T-helper 22 cell (primary cell): Measurements from ENCODE around the gene RTN4R.

Source experiments
- DNase-seq: peaks from one replicate; pipeline ENCODE4 v3.0.0-alpha.2; 2020; ENCODE audit warnings: low read depth

RTN4R gene

GRCh38 chr22:20228939-20229272 is 39.2 kb downstream of the RTN4R start:
- no peak for DNase-seq

- no peak for DNase-seq
Observed at GRCh38 chr22:20228055-20228938, 39.8 kb downstream of the RTN4R start.

GRCh38 chr22:20227363-20227762 is 40.8 kb downstream of the RTN4R start:
- no peak for DNase-seq

GRCh38 chr22:20226760-20227350 is 41.3 kb downstream of the RTN4R start:
- no peak for DNase-seq

GRCh38 chr22:20226077-20226716 is 41.9 kb downstream of the RTN4R start:
- no peak for DNase-seq

- DNase-seq: no peak
Observed at GRCh38 chr22:20225693-20225966, 42.5 kb downstream of the RTN4R start.

- no peak for DNase-seq
Observed at GRCh38 chr22:20224917-20225692, 43.0 kb downstream of the RTN4R start.

- DNase-seq: no peak
Observed at GRCh38 chr22:20224256-20224626, 43.9 kb downstream of the RTN4R start.

- DNase-seq: no peak
Observed at GRCh38 chr22:20223421-20224255, 44.5 kb downstream of the RTN4R start.

GRCh38 chr22:20222764-20223420 is 45.2 kb downstream of the RTN4R start:
- DNase-seq: no peak

- DNase-seq: no peak
Observed at GRCh38 chr22:20221421-20222340, 46.4 kb downstream of the RTN4R start.

- no peak for DNase-seq
Observed at GRCh38 chr22:20220629-20221026, 47.5 kb downstream of the RTN4R start.

- no peak for DNase-seq
Observed at GRCh38 chr22:20219667-20220628, 48.2 kb downstream of the RTN4R start.

GRCh38 chr22:20218987-20219386 is 49.1 kb downstream of the RTN4R start:
- DNase-seq: no peak

GRCh38 chr22:20218326-20218872 is 49.7 kb downstream of the RTN4R start:
- no peak for DNase-seq

- DNase-seq: no peak
Observed at GRCh38 chr22:20217563-20217962, 50.6 kb downstream of the RTN4R start.

- DNase-seq: no peak
Observed at GRCh38 chr22:20216863-20217499, 51.1 kb downstream of the RTN4R start.

- DNase-seq: no peak
Observed at GRCh38 chr22:20215742-20216141, 52.4 kb downstream of the RTN4R start.
